Measurements from ENCODE around the gene LPIN2. TPM values are rescaled to one million over a fixed set of nuclear protein-coding genes. Genes with fewer than 3 reads are reported as not detected.

LPIN2 gene
- total RNA-seq, 1 donor from 2014 or later, result 26.1 TPM

- H3K27me3 Mint-ChIP-seq (ENCODE audit: unreplicated experiment), result peaks cover 6% of the 10 kb centered on the region
- no peaks in the 10 kb centered on the region for H3K9me3 Mint-ChIP-seq (ENCODE audit: unreplicated experiment)
- H3K4me1 Mint-ChIP-seq (ENCODE audit: unreplicated experiment), result peaks cover 50% of the 10 kb centered on the region
- TF ChIP-seq, protein P1, sequence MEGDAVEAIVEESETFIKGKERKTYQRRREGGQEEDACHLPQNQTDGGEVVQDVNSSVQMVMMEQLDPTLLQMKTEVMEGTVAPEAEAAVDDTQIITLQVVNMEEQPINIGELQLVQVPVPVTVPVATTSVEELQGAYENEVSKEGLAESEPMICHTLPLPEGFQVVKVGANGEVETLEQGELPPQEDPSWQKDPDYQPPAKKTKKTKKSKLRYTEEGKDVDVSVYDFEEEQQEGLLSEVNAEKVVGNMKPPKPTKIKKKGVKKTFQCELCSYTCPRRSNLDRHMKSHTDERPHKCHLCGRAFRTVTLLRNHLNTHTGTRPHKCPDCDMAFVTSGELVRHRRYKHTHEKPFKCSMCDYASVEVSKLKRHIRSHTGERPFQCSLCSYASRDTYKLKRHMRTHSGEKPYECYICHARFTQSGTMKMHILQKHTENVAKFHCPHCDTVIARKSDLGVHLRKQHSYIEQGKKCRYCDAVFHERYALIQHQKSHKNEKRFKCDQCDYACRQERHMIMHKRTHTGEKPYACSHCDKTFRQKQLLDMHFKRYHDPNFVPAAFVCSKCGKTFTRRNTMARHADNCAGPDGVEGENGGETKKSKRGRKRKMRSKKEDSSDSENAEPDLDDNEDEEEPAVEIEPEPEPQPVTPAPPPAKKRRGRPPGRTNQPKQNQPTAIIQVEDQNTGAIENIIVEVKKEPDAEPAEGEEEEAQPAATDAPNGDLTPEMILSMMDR (IDR thresholded peaks at IDR 0.05; ENCODE audit: unreplicated experiment), result no peak
- H3K4me3 Mint-ChIP-seq (ENCODE audit: unreplicated experiment), result peak overlapping the region; percentile 72
- DNase-seq (ENCODE audit: low spot score), result no peak
- H3K36me3 Mint-ChIP-seq (ENCODE audit: low read depth, unreplicated experiment), result peaks cover 11% of the 10 kb centered on the region
- peak overlapping the region; percentile 89 for H3K27ac Mint-ChIP-seq (ENCODE audit: unreplicated experiment)
Observed at GRCh38 chr18:3014503-3015203, 1.7 kb upstream of the LPIN2 start.

DNA sequence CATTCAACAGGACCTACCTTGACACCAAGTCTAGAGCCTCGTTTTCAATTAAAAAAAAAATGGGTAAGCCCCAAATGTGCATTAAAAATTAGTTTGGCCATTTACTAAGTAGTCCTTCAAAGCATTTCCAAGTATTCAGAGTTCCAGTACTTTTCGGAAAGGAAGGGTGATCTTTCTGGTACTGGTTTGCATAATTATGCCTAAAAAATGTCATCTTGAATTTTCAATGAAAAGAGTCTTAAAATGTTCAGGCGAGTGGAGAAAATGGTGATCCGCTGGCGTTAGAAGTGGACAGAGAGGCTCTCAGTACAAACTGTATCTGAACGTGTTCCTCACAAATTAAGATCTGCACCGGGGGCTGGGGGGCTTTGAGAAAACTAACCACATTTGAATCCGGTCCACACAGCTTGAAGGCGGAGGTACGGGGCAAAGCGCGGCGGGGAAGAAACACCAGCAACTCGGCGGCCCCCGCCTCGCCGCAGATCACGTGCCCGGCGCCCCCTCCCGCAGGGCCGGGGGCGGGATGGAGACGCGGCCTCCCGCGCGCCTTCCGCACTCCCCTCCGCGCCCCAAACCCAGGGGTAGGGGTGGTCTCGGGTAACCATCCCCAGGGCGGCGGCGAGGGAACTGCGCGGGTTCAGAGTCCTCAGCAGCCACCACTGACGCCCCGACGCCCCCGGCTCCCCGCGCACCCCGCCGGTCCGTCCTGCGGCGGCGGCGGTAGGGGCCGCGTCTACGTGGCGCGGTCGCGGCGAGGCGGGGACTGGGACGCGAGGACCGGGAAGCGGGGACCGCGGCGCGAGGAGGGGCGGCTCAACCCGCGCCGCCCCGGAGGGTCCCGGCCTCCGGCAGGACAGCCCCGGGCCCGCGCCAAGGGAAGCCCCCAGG is 564 bp downstream of the LPIN2 start:
- TF ChIP-seq, protein P1 (IDR thresholded peaks at IDR 0.05; ENCODE audit: unreplicated experiment), result no peak
- H3K4me3 Mint-ChIP-seq (ENCODE audit: unreplicated experiment), result peak overlapping the region; percentile 99
- H3K27me3 Mint-ChIP-seq (ENCODE audit: unreplicated experiment), result peaks cover 6% of the 10 kb centered on the region
- peak; percentile 42 for DNase-seq (ENCODE audit: low spot score)
- peaks cover 44% of the 10 kb centered on the region for H3K4me1 Mint-ChIP-seq (ENCODE audit: unreplicated experiment)
- H3K27ac Mint-ChIP-seq (ENCODE audit: unreplicated experiment), result peak overlapping the region; percentile 96
- no peaks in the 10 kb centered on the region for H3K9me3 Mint-ChIP-seq (ENCODE audit: unreplicated experiment)
- H3K36me3 Mint-ChIP-seq (ENCODE audit: low read depth, unreplicated experiment), result peaks cover 15% of the 10 kb centered on the region

- TF ChIP-seq, protein P1 (IDR thresholded peaks at IDR 0.05; ENCODE audit: unreplicated experiment), result no peak
- Mint-ChIP-seq H3K4me3 (ENCODE audit: unreplicated experiment) (no peak overlapping the region), H3K36me3 (ENCODE audit: low read depth, unreplicated experiment) (peaks cover 21% of the 10 kb centered on the region), H3K27me3 (ENCODE audit: unreplicated experiment) (peaks cover 6% of the 10 kb centered on the region), H3K27ac (ENCODE audit: unreplicated experiment) (no peak overlapping the region), H3K9me3 (ENCODE audit: unreplicated experiment) (no peaks in the 10 kb centered on the region), H3K4me1 (ENCODE audit: unreplicated experiment) (peaks cover 21% of the 10 kb centered on the region)
- no peak for DNase-seq (ENCODE audit: low spot score)
Observed at GRCh38 chr18:3010086-3010485, 2.9 kb downstream of the LPIN2 start.

DNA sequence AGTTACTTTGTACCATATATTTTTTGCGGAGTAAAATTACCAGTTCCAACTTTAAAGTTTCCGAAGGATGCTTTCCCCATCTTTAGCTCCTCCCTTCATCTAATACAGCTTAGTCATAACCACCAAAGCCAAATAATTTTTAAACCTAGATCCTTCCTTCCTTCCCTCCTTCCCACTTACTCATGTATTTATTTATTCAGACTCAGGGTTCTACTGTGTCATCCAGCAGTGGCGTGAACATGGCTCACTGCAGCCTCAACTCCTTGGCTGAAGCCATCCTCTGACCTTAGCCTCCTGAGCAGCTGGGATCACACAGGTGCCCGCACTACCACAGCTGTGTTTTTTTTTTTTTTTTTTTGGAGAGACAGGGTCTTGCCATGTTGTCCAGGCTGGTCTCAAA is 4.4 kb downstream of the LPIN2 start:
- Mint-ChIP-seq H3K36me3 (ENCODE audit: low read depth, unreplicated experiment) (peaks cover 35% of the 10 kb centered on the region), H3K27ac (ENCODE audit: unreplicated experiment) (no peak overlapping the region), H3K27me3 (ENCODE audit: unreplicated experiment) (peaks cover 11% of the 10 kb centered on the region), H3K4me3 (ENCODE audit: unreplicated experiment) (no peak overlapping the region), H3K4me1 (ENCODE audit: unreplicated experiment) (peaks cover 15% of the 10 kb centered on the region), H3K9me3 (ENCODE audit: unreplicated experiment) (no peaks in the 10 kb centered on the region)
- TF ChIP-seq, protein P1 (IDR thresholded peaks at IDR 0.05; ENCODE audit: unreplicated experiment), result no peak
- DNase-seq (ENCODE audit: low spot score), result no peak

- no peak for DNase-seq (ENCODE audit: low spot score)
- Mint-ChIP-seq H3K4me3 (ENCODE audit: unreplicated experiment) (no peak overlapping the region), H3K9me3 (ENCODE audit: unreplicated experiment) (no peaks in the 10 kb centered on the region), H3K27ac (ENCODE audit: unreplicated experiment) (no peak overlapping the region), H3K27me3 (ENCODE audit: unreplicated experiment) (peaks cover 11% of the 10 kb centered on the region), H3K4me1 (ENCODE audit: unreplicated experiment) (peaks cover 15% of the 10 kb centered on the region), H3K36me3 (ENCODE audit: low read depth, unreplicated experiment) (peaks cover 45% of the 10 kb centered on the region)
- TF ChIP-seq, protein P1 (IDR thresholded peaks at IDR 0.05; ENCODE audit: unreplicated experiment), result no peak
Observed at GRCh38 chr18:3007491-3007890, 5.5 kb downstream of the LPIN2 start.
